NCI-H226 (cell line): ENCODE data around the gene EMB.
"Not testable (repeated sequence)": the region's sequence is repeated elsewhere in the genome, so short reads cannot be mapped to it uniquely, and the experiment has no call there.

Experiments
- DNase-seq: peaks from one replicate; pipeline ENCODE4 v3.0.0-alpha.2; 2015

Gene EMB

GRCh38 chr5:50421184-50421950, 19.7 kb downstream of the EMB start:
- DNase-seq: not testable (repeated sequence)

DNA sequence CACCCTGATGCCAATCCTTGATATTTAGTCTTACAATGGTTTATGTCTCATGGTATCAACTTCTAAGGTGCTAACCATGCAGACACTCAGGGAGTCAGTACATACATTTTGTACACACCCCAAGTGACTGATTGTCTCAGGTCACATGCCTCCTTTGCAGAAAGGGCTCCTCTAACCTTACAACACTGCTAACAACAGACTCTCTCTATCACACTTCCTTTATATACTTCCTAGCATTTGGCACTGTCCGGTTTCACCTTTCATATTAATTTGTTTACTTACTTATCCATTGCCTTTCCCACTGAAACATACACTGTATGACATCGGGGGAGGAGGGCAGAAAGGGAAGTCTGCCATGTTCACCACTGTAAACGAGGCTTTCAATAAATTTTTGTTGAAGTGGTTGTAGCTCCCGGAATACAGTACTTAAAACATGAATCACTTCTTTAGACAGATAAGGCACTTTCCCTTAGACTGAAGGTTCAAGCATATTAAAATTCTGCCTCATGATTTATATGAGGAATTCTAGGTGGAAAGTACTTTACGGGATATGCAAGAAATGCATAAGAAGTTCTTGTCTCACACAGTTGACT, 20.6 kb downstream of the EMB start:
- DNase-seq: no peak

DNA sequence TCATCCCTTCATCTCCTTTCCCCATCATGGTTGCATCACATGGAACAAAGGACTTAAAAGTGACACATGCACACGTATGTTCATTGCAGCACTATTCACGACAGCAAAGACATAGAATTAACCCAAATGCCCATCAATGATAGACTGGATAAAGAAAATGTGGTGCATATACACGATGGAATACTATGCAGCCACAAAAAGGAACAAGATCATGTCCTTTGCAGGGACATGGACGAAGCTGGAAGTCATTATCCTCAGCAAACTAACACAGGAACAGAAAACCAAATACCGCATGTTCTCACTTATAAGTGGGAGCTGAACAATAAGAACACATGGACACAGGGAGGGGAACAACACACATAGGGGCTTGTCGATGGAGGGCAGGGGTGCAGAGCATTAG, 21.4 kb downstream of the EMB start:
- not testable (repeated sequence) for DNase-seq

DNA sequence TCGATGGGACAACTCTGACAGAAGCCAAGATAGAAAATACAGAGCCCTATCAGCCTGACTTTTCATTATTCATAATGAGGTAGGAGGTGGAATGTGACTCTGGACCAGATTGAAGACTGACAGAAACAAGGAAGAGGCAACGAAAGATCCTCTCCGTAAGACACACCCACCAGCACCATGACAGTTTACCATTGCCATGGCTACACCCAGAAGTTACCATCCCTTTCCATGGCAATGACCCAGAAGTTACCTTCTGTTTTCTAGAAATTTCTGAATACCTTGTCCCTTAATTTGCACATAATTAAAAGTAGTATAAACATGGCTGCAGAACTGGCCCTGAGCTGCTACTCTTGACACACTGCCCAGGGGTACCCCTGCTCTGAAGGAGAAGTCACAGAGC, 24.5 kb downstream of the EMB start:
- DNase-seq: not testable (repeated sequence)

GRCh38 chr5:50415912-50416311, 25.2 kb downstream of the EMB start:
- DNase-seq: no peak

DNA sequence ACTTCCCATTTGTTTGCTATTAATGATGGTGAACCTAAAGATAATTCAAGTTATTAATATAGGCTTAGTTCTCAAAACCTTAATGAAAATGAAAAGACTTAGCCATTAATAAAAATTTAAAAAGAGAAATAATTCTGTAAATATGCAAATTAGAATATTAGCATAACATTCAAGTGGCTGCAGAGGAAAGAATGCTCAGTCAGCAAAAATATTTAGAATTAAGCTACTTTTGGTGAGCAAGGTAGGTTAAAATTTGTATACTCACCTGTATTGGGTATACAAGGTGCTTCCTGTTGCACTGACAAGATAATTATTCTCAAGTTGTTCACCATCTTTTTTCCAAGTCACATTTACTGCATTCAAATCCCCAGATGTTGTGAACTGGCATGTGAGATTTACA, 30.2 kb downstream of the EMB start:
- DNase-seq: not testable (repeated sequence)

DNA sequence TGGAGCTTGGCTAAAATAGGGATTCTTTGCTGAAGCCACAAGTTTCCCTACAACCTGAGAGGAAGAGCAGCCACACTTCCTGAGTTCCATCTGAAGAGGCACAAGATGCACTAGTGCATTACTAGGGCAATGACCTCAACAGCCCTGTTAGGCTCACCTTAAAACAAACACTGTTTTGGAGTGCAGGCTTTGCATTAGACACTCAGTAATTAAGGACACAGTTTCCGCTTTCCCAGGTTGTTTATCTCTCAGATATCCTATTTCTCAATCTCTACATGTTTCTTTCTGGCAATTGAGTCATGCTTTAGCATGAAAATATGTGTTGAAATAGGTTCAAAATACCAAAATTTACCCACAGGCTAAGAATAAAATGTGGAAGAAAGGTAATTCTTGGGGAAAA, 34.2 kb downstream of the EMB start:
- peak; percentile 34 for DNase-seq

DNA sequence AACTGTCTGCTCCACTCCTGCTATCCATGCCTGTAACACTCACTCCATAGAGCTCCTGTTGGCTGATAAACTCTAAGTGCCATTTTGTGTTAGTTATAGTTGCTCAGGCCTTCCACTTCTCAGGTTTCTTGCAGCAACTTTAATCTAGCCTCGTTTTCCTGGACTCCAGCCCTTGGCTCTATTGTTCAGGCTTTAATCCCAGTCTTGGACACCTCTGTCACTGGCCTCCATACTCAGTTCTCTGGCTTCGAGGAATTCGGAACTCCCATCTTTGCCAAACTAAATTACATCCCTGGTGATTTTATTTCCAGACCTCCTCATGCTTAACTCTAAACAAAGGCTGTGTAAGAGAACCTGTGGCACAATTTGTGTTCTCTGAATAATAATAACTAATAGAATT, 39.8 kb downstream of the EMB start:
- DNase-seq: no peak

DNA sequence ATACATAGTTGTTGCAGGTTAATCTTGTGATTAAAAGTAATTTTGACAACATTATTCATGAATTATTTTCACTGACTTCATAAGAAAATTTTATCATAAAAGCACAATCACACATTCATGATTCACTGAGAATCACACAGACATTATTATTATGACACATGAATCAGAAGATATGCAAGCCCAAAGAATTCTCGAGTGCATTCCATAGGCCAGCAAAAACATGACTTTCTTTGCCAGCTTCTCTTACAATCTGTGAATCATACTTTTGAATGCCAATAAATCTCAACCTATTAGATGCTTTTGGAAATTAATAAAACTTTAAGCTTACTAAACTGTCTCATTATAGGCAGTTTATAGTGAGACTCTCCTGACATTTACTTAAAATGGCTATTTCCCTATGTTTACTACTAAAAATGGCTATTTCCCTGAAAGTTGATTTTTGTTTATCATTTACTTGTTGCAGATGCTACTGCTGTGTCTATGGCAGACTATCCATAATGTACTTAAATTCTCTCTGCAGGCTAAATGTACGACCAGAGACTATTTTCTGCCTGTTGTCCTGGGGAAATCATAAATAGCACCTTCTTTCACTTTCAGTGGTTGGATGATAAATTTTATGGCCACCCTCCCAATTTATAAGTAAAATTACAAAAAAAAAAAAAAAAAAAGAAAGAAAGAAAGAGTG, 47.0 kb downstream of the EMB start:
- peak; percentile 87 for DNase-seq

DNA sequence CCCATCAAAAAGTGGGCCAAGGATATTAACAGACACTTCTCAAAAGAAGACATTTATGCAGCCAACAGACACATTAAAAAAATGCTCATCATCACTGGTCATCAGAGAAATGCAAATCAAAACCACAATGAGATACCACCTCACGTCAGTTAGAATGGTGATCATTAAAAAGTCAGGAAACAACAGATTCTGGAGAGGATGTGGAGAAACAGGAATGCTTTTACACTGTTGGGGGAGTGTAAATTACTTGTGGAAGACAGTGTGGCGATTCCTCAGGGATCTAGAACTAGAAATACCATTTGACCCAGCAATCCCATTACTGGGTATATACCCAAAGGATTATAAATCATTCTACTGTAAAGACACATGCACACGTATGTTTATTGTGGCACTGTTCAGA, 48.8 kb downstream of the EMB start:
- DNase-seq: peak; percentile 44

DNA sequence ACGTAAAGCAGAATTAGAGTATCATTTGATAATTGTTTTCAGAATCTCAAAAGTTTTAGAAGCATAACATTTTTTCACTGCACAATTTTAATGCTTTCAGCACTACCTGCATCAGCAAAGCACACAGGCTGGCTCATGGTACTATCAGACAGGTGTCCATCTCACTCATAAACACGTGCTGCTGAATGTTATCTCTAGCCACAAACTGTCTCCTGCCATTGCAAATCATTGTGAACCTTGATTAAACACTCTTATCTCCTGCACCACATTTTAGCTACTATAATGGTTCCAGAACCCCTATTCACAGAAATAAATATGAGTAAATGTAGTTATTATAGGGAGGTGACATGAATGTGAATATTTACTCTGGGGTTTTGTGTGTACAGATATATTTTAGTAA, 56.7 kb downstream of the EMB start:
- DNase-seq: not testable (repeated sequence)

GRCh38 chr5:50376696-50377095, 64.4 kb downstream of the EMB start:
- DNase-seq: not testable (repeated sequence)

DNA sequence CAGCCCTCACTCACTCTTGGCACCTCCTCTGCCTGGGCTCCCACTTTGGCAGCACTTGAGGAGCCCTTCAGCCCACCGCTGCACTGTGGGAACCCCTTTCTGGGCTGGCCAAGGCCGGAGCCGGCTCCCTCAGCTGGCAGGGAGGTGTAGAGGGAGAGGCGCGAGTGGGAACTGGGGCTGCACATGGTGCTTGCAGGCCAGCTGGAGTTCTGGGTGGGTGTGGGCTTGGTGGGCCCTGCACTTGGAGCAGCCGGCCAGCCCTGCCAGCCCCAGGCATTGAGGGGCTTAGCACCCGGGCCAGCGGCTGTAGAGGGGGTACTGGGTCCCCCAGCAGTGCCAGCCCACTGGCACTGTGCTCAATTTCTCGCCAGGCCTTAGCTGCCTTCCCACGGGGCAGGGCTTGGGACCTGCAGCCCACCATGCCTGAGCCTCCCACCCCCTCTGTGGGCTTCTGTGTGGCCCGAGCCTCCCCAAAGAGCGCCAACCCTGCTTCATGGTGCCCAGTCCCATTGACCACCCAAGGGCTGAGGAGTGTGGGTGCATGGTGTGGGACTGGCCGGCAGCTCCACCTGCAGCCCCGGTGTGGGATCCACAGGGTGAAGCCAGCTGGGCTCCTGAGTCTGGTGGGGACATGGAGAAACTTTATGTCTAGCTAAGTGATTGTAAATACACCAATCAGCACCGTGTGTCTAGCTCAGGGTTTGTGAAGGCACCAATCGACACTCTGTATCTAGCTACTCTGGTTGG, 71.6 kb downstream of the EMB start:
- not testable (repeated sequence) for DNase-seq

GRCh38 chr5:50365426-50366251, 75.4 kb downstream of the EMB start:
- no peak for DNase-seq

GRCh38 chr5:50364535-50365309, 76.4 kb downstream of the EMB start:
- DNase-seq: not testable (repeated sequence)

- no peak for DNase-seq
Observed at GRCh38 chr5:50359187-50359586, 81.9 kb downstream of the EMB start.

GRCh38 chr5:50352382-50352781, 88.7 kb downstream of the EMB start:
- peak; percentile 59 for DNase-seq
